H1 (cell line): ENCODE results near the gene ATP5MC2. TPM values are rescaled to one million over a fixed set of nuclear protein-coding genes. Genes with fewer than 3 reads are reported as not detected.
A peak's percentile ranks its signal among the peaks of the same experiment; 100 is the strongest.

Experiments used
- CTCF ChIA-PET: fragments of 300-600 bp; sonication (Branson Sonifier 250); formaldehyde crosslinking; loops from one replicate; lab custom pipeline; 2021; ENCODE audit not compliant: partially characterized antibody; lab: Charles Lee
- POLR2A ChIA-PET: fragments of 300-600 bp; sonication (Branson Sonifier 250); formaldehyde crosslinking; loops from one replicate; lab custom pipeline; 2021; ENCODE audit warnings: inconsistent platforms; ENCODE audit not compliant: partially characterized antibody; lab: Charles Lee
- DNase-seq, 2 experiments: peaks; one replicate each; pipeline versions ENCODE4 v3.0.0 to v3.0.0-alpha.2; 2010 to 2022; ENCODE audit warnings: low spot score in 2 of 2, low read depth in 1 of 2, mixed read lengths in 1 of 2
- FAIRE-seq: peaks from 2 replicates; lab custom pipeline; 2011; peaks lifted over from hg19 to GRCh38; lab: Jason Lieb, UNC
- H2AFZ ChIP-seq: 2 replicates; pipeline ENCODE4 v1.8.1; 2012; ENCODE audit warnings: low read length, inconsistent platforms
- H2AK5ac ChIP-seq: 2 replicates; pipeline ENCODE4 v1.6.1; 2013; ENCODE audit warnings: low read depth, low read length
- H2BK120ac ChIP-seq: replicated peaks from 2 replicates; pipeline ENCODE3; 2013; ENCODE audit warnings: low read depth, low read length, inconsistent platforms
- H2BK12ac ChIP-seq: 2 replicates; pipeline ENCODE4 v1.6.1; 2013; ENCODE audit warnings: low read depth, low read length
- H2BK15ac ChIP-seq: 2 replicates; pipeline ENCODE4 v1.6.1; 2013; ENCODE audit warnings: low read length
- H2BK20ac ChIP-seq: 2 replicates; pipeline ENCODE4 v1.6.1; 2013; ENCODE audit warnings: low read length
- H2BK5ac ChIP-seq: 2 replicates; pipeline ENCODE4 v1.6.1; 2013; ENCODE audit warnings: low read depth, low read length
- H3K14ac ChIP-seq: 2 replicates; pipeline ENCODE4 v1.6.1; 2013; ENCODE audit warnings: inconsistent platforms; ENCODE audit not compliant: insufficient read length
- H3K18ac ChIP-seq: 2 replicates; pipeline ENCODE4 v1.6.1; 2013; ENCODE audit warnings: low read length; ENCODE audit errors: extremely low read depth
- H3K23ac ChIP-seq: 2 replicates; pipeline ENCODE4 v1.6.1; 2013; ENCODE audit warnings: inconsistent platforms; ENCODE audit not compliant: insufficient read length
- H3K23me2 ChIP-seq: 2 replicates; pipeline ENCODE4 v1.6.1; 2013; ENCODE audit warnings: low read depth, low read length
- H3K27ac ChIP-seq: 2 replicates; pipeline ENCODE4 v1.6.1; 2011; ENCODE audit warnings: low read depth, low read length, inconsistent platforms
- H3K27me3 ChIP-seq, 4 experiments: replicated peaks in 1 of 4; 1 replicate in 1 of 4; 2 replicates in 3 of 4; pipeline versions ENCODE4 v1.6.1 to v1.8.1; 2011 to 2013; ENCODE audit warnings: low read length in 3 of 4, mild to moderate bottlenecking in 3 of 4, inconsistent platforms in 2 of 4, mixed read lengths in 2 of 4, moderate library complexity in 1 of 4; ENCODE audit not compliant: control insufficient read depth in 3 of 4, insufficient read depth in 3 of 4; ENCODE audit errors: extremely low read depth in 1 of 4
- H3K36me3 ChIP-seq, 4 experiments: 2 replicates each; pipeline versions ENCODE4 v1.6.1 to v1.8.1; 2011 to 2013; ENCODE audit warnings: mild to moderate bottlenecking in 4 of 4, low read length in 3 of 4, moderate library complexity in 2 of 4, control low read depth in 1 of 4, inconsistent platforms in 1 of 4; ENCODE audit not compliant: insufficient read depth in 4 of 4, control insufficient read depth in 2 of 4
- H3K4ac ChIP-seq: replicated peaks from 2 replicates; pipeline ENCODE3; 2013; ENCODE audit warnings: low read length, low read depth, mixed read lengths, inconsistent platforms; ENCODE audit not compliant: insufficient read length
- H3K4me1 ChIP-seq, 4 experiments: replicated peaks in 1 of 4; 1 replicate in 1 of 4; 2 replicates in 3 of 4; pipeline versions ENCODE4 v1.6.1 to v1.8.1; 2011 to 2013; ENCODE audit warnings: low read length in 3 of 4, inconsistent platforms in 2 of 4, mixed read lengths in 1 of 4; ENCODE audit not compliant: insufficient read depth in 4 of 4, control insufficient read depth in 3 of 4
- H3K4me2 ChIP-seq, 2 experiments: 2 replicates each; pipeline versions ENCODE4 v1.6.1 to v1.8.1; 2011 to 2013; ENCODE audit warnings: low read depth in 2 of 2, low read length in 2 of 2, control low read depth in 1 of 2, inconsistent platforms in 1 of 2, mild to moderate bottlenecking in 1 of 2; ENCODE audit not compliant: insufficient read depth in 1 of 2
- H3K4me3 ChIP-seq, 4 experiments: fragments of 200-600, 300-600 bp in 1 of 4; sonication (generic), shearing (Covaris generic), sonication (Bioruptor Twin) in 1 of 4; 2 replicates each; pipeline versions ENCODE4 v1.5.1 to v1.8.1; 2011 to 2016; ENCODE audit warnings: low read length in 4 of 4, low read depth in 3 of 4, control low read depth in 2 of 4, inconsistent platforms in 2 of 4, mild to moderate bottlenecking in 2 of 4, mixed read lengths in 1 of 4, moderate library complexity in 1 of 4; ENCODE audit not compliant: insufficient read depth in 2 of 4; ENCODE audit errors: extremely low read depth in 1 of 4
- H3K56ac ChIP-seq: replicated peaks from 2 replicates; pipeline ENCODE3; 2013; ENCODE audit warnings: low read depth, mild to moderate bottlenecking, mixed read lengths, low read length, inconsistent platforms; ENCODE audit not compliant: insufficient read length
- H3K79me1 ChIP-seq: 2 replicates; pipeline ENCODE4 v1.6.1; 2013; ENCODE audit warnings: low read depth, low read length, control low read depth
- H3K79me2 ChIP-seq, 2 experiments: 2 replicates each; pipeline versions ENCODE4 v1.6.1 to v1.8.1; 2012 to 2013; ENCODE audit warnings: low read length in 2 of 2, mild to moderate bottlenecking in 2 of 2, inconsistent platforms in 1 of 2; ENCODE audit not compliant: insufficient read depth in 2 of 2, control insufficient read depth in 1 of 2
- H3K9ac ChIP-seq, 4 experiments: replicated peaks in 1 of 4; 1 replicate in 1 of 4; 2 replicates in 3 of 4; pipeline versions ENCODE4 v1.6.1 to v1.8.1; 2011 to 2013; ENCODE audit warnings: low read depth in 3 of 4, low read length in 3 of 4, control low read depth in 2 of 4, mild to moderate bottlenecking in 2 of 4, moderate library complexity in 2 of 4, inconsistent platforms in 1 of 4; ENCODE audit errors: extremely low read depth in 1 of 4
- H3K9me3 ChIP-seq, 2 experiments: 2 replicates each; pipeline versions ENCODE4 v1.6.1 to v1.8.1; 2012 to 2013; ENCODE audit warnings: mild to moderate bottlenecking in 2 of 2, moderate library complexity in 2 of 2, control low read depth in 1 of 2, inconsistent platforms in 1 of 2, low read depth in 1 of 2, low read length in 1 of 2, mixed read lengths in 1 of 2; ENCODE audit not compliant: insufficient read depth in 2 of 2
- H4K20me1 ChIP-seq, 2 experiments: replicated peaks in 1 of 2; 2 replicates each; pipeline versions ENCODE3 to v1.8.1; 2011 to 2013; ENCODE audit warnings: inconsistent platforms in 2 of 2, low read length in 2 of 2, mild to moderate bottlenecking in 1 of 2; ENCODE audit not compliant: insufficient read depth in 2 of 2, control insufficient read depth in 1 of 2
- H4K5ac ChIP-seq: 2 replicates; pipeline ENCODE4 v1.6.1; 2013; ENCODE audit warnings: low read length, low read depth, mixed read lengths, inconsistent platforms; ENCODE audit not compliant: insufficient read length
- H4K8ac ChIP-seq: 2 replicates; pipeline ENCODE4 v1.8.0; 2013; ENCODE audit warnings: mild to moderate bottlenecking, moderate library complexity, low read length, inconsistent platforms; ENCODE audit not compliant: insufficient read depth; ENCODE audit errors: extremely low read depth
- H4K91ac ChIP-seq: replicated peaks from 2 replicates; pipeline ENCODE3; 2013; ENCODE audit warnings: low read length, mixed read lengths, inconsistent platforms; ENCODE audit not compliant: insufficient read length
- JUN ChIP-seq: IDR thresholded peaks from 2 replicates; pipeline ENCODE4 v1.6.1; 2011; ENCODE audit warnings: low read depth, mild to moderate bottlenecking, improper control_type of control experiment, low read length
- SP1 ChIP-seq: IDR thresholded peaks from 2 replicates; pipeline ENCODE4 v1.6.1; 2011; ENCODE audit warnings: low read depth, low read length
- WGBS, 2 experiments: shearing (Covaris generic) in 1 of 2; methylation state at CpG; one replicate each; pipeline versions ENCODE4 v1.1.6 to v1.1.7; 2013 to 2015; ENCODE audit warnings: low lambda C conversion rate in 2 of 2, mixed read lengths in 2 of 2, inconsistent platforms in 1 of 2, low coverage in 1 of 2, missing lambda C conversion rate in 1 of 2; ENCODE audit not compliant: insufficient replicate concordance in 2 of 2, insufficient coverage in 1 of 2, insufficient read length in 1 of 2; ENCODE audit errors: extremely low coverage in 1 of 2, missing lambda C conversion rate in 1 of 2; 5-methylcytosine and 5-hydroxymethylcytosine counted together
- polyA plus RNA-seq, 7 experiments: library from polyadenylated mRNA; depleted of rRNA in 3 of 7; stranded (reverse) in 5 of 7; unstranded in 2 of 7; fragments of >200 nt in 5 of 7; fragments of 200-250 nt in 2 of 7; gene quantifications; 1 replicate in 5 of 7; 2 replicates in 1 of 7; 4 replicates in 1 of 7; pipeline versions ENCODE4 v1.2.1 to v1.2.3, GENCODE V29; 2011 to 2013; ENCODE audit warnings: missing spikeins in 2 of 7, mixed read lengths in 2 of 7
- total RNA-seq: library from RNA; stranded (reverse); fragmentation: NEBNext Ultra II Directional; extraction: Animal tissue kit (Norgen Biotek cat#: 25700); gene quantifications from 2 replicates; pipeline ENCODE4 v1.2.1, GENCODE V29; 2021

ATP5MC2 gene
- total and polyA plus RNA-seq, 2 of the 8 experiments (the other 6 are each of a cell fraction or from before 2014, with no cell fraction given): 408 to 952 TPM

DNA sequence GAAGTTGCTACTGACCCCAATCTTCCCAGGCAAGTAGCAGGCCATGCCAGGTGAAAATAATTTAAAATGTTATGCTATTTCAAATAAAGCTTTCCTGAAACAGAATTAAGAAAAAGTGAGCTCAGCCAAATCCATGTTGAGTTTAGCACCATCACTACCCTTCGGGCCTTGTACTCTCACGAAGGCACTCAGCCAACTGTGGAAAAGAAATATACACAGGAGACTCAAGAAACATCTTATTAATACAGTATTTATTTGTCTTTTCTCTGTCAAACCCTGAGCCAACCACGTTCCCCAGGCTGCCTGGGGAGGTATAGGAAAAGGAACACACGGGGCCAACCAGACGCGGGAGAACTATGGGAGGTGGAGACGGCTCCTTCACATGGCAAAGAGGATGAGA, 10.9 kb downstream of the ATP5MC2 start:
- 89% methylated on average over 7 of the region's 7 CpGs; no CpG with 5 or more reads in 1 of the 2 experiments for WGBS, 2 experiments
- H4K8ac ChIP-seq: no peak overlapping the region; the same call in 1 of the 2 replicates
- peaks cover 2 to 4% of the 10 kb centered on the region in 2 experiments for H4K20me1 ChIP-seq
- H3K23me2 ChIP-seq: no peaks in the 10 kb centered on the region
- H3K4me1 ChIP-seq: peaks cover 0 to 2% (median 0%) of the 10 kb centered on the region in 4 experiments; a peak in 1 of 7 replicates
- ChIA-PET CTCF (interaction anchor here (2.9 kb wide), 1 partner anchor 11 kb away, joined by 9 read pairs; the partner anchor contains the start of gene ATP5MC2), POLR2A (interaction anchor here (1.0 to 15.7 kb wide), 5 partner anchors 9 to 157 kb away, joined by 3 to 246 read pairs (median 3); partner anchors contain the start of genes ATP5MC2 and NPFF)
- DNase-seq (no peak), FAIRE-seq (no peak)
- H3K18ac ChIP-seq: no peak overlapping the region
- no peak overlapping the region for H4K91ac ChIP-seq
- H3K9ac ChIP-seq: no peak overlapping the region
- no peak overlapping the region for H2AFZ ChIP-seq
- TF ChIP-seq JUN (no peak), SP1 (peak; percentile 18; the same call in 1 of the 2 replicates)
- H4K5ac ChIP-seq: no peak overlapping the region
- H3K27me3 ChIP-seq: no peaks in the 10 kb centered on the region
- no peak overlapping the region for H2AK5ac ChIP-seq
- H3K4me3 ChIP-seq: no peak overlapping the region
- H2BK20ac ChIP-seq: no peak overlapping the region
- no peak overlapping the region for H2BK5ac ChIP-seq
- H3K36me3 ChIP-seq: peaks cover 18 to 65% (median 42%) of the 10 kb centered on the region in 4 experiments
- H3K79me2 ChIP-seq: no peaks in the 10 kb centered on the region
- no peak overlapping the region for H3K4me2 ChIP-seq
- no peak overlapping the region for H2BK15ac ChIP-seq
- H3K56ac ChIP-seq: no peak overlapping the region
- no peak overlapping the region for H3K27ac ChIP-seq
- peaks cover 3% of the 10 kb centered on the region; the same call in 1 of the 2 replicates for H3K79me1 ChIP-seq
- H2BK12ac ChIP-seq: no peak overlapping the region
- H3K4ac ChIP-seq: no peak overlapping the region
- no peaks in the 10 kb centered on the region for H3K9me3 ChIP-seq
- H2BK120ac ChIP-seq: no peak overlapping the region
- H3K14ac ChIP-seq: no peak overlapping the region
- H3K23ac ChIP-seq: no peak overlapping the region
